T47D (cell line): ENCODE measurements around the gene FAM120A.

Experiments used
- DNase-seq, 2 experiments: peaks; one replicate each; pipeline versions ENCODE4 v3.0.0 to v3.0.0-alpha.2; 2011 to 2012; ENCODE audit warnings: low read depth in 1 of 2, low spot score in 1 of 2
- JUND ChIP-seq: IDR thresholded peaks from 2 replicates; pipeline ENCODE4 v1.6.1; 2012; ENCODE audit warnings: low read depth
- in situ Hi-C: cut with HindIII; loops from 2 replicates; pipeline ENCODE4 v1.10.0; 2016; ENCODE audit warnings: low sequenced_read_pairs, low pct_unique_long_range_greater_than_20kb

Gene FAM120A

DNA sequence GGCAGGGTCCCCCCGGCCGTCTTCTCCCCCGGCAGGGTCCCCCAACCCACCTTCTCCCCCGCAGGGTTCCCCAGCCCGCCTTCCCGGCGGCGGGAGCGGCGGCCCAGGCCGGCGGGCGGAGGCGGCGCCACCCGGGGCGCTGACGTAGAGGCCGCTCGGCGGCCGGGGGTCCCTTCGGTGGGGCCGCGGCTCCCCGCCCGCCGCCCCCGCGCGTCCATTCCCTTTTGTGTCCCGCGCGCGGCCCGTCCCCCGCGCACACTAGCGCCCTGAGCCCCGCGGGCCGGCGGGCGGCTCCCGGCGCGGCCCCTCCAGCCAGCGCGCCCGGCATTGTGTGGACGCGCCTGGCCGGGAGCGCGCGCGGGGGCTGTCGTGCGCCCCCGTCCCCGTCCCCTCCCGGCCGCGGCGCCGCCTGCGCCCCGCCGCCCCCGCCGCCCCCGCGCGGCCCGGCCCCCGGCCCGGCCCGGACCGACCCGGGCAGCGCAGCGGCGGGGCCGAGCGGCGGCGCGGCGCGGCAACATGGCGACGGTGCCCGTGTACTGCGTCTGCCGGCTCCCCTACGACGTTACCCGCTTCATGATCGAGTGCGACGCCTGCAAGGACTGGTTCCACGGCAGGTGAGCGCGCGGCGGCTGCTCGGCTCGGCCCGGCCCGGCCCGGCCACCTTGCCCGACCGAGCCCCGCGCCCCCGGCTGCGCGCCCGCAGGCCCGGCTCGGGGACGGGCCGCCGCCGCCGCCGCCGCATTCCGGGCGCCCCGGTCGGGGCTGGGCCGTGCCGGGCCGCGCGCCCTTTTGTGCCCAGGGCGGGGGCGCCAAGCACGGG lies 125.0 kb downstream of the FAM120A start, which contains the start of gene PHF2:
Gene PHF2 (plus strand): TSS at position 327 of the 820 bp plus-strand sequence. CDS start 190 bp downstream, at position 517.
- TF ChIP-seq JUND: no peak
- DNase-seq: peak in 1 of 2 experiments; percentile 22
- in situ Hi-C loops: no loop called here

DNA sequence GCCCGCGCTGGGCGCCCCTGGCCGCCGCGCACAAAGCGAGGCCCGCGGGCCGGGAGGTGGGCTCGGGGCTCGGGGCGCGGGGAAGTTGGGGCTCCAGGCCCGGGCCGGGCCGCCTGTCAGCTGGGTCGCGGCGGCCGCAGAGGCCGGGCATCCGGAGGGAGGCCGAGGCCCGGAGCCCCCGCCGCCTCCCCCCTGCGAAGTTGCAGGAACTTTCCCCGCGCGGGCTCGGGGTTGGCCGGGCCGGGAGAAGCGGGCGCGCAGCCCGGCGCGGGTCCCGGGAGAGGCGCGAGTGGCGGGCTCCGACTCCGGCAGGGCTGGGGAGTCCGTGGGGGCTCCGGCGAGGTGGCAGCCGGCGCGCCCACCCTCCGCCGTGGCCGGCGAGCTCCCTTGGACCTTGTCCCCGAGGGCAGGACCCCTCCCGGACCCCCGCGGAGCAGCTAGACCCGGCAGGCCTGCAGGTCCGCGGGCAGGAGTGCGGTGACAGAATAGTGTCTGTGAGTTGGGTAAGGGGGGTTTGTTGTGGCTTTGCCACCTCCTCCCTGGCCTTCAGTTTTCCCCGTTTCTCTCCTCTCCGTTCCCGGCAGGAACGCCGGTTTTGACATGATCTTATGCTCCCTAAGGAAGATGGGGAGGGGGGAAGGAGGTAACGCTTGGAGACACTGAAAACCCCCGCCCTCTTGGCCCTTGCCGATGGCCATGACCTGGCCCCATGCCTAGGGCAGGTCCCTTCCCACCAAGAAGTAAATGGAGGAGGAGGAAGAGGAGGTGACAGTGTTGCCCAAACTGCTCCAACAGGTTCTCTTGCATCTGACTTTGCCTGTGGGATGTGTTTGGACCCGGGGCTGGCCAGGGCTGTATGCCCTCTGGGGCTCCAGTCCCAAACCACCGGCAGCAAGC lies 125.8 kb downstream of the FAM120A start:
- in situ Hi-C loops: no loop called here
- TF ChIP-seq JUND: no peak
- DNase-seq: peak; percentile 82 to 88

GRCh38 chr9:93577975-93578682 lies 126.6 kb downstream of the FAM120A start:
- in situ Hi-C loops: no loop called here
- TF ChIP-seq JUND: no peak
- no peak for DNase-seq

DNA sequence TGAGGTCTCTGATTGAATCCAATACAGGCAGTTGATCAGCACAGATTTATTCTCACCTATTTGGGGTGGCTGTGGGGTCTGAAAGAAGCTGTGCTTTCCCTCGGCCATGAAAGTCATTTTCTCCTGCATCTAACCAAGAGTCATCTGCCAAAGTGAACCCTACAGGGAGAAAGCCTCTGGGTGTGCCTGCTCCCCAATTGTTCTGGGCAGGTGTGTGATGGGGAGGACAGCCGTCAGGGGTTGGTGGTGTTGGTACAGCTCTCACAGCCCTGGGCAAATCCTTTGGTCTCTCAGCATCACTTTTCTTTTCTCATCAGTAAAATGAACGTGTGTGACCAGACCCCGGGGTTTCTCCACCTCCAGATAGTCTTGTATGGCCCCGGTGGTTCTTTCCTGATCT lies 127.4 kb downstream of the FAM120A start:
- no peak for TF ChIP-seq JUND
- no peak for DNase-seq
- in situ Hi-C loops: no loop called here

DNA sequence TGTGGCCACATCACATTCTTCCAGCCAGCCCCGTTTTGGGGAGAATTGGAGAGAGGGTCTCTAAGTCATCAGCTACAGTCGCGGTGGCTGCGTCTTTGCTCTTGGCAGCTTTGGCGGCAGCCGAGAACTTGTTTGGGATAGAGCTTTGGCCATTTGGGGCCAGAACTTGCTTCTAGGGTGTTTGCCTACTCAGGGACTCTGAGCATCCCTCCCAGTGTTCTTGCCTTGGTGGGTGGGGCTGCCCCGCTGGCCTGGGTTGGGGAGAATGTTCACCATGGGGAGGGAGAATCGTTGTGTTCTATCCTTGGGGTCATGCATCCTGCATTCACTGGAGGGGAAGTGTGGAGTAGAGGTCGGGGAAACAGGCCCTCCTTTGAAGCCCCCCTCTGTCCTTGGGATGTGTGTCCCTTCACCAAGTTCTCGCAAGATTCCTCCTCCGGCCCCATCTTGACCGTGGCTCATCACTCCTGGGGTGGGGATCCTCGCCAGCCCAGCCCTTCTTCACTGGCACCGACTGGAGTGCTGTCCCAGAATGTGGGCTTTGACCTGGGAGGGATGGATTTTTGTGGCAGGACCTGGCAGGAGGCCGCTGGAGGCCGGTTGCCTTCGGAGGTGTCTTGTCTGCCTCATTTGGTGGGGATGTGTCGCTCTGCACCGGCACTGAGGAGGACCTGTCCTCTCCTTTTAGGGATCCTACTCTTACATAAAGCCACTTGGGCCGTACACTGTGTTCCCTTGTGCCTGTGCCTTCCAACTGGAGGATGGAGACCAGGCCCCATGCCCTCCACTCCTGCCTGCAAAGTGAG lies 128.4 kb downstream of the FAM120A start:
- in situ Hi-C loops: no loop called here
- no peak for TF ChIP-seq JUND
- no peak for DNase-seq

DNA sequence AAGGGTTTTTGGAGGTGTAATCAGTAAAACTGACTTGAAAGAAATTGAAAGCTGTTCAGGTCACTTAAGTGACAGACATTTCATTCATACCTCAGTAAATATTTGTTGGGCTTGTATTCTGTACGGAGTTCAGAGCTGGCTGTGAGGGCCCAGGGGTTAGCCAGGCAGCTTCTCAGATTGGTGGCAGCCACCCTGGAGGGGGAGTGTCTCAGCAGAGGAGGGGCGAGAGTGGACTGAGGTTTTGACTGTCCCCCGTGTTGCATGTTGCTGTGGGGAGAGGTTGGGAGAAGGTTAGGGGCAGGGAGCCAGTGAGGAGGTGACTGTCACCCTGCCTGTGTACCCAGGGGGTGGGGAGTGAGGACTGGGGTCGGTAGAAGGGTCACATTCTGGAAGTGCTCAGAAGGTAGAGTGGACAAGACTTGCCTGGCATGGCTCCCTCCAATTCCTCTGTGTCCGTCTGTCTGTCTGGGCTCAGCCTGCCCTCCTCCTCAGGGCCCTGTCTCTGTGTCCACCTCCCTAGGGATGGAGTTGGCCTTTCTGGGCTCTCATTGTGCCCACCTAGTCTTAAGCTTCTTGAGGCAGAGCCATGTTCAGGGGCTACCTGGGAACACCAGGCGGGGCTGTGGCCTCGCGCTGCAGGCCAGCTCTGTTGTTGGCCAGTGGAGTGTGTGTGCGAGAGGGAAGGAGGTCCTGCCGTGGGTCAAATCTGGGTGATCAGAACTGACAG lies 129.3 kb downstream of the FAM120A start:
- in situ Hi-C loops: no loop called here
- no peak for DNase-seq
- no peak for TF ChIP-seq JUND

DNA sequence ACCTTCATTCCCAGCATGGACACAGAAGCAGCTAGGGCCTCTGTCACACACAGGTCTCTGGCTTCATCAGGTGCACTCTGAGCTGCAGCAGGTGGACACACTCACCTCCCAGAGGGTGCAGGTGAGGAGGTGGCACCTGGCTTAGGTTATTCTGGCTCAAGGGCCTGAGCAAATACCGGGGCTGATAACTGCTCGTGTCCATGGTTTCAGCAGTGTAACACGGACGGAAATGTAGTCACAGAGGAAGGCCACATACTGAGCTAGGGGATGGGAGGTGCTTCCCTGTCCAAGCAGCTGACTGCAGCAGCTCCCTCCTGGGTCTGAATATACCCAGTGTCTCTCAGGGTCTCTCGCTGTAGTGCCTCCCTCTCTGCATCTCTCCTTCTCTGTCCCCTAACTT lies 130.6 kb downstream of the FAM120A start:
- no peak for DNase-seq
- no peak for TF ChIP-seq JUND
- in situ Hi-C loops: no loop called here

- no peak for TF ChIP-seq JUND
- DNase-seq: no peak
- in situ Hi-C loops: no loop called here
Observed at GRCh38 chr9:93582550-93582949, 131.1 kb downstream of the FAM120A start.

DNA sequence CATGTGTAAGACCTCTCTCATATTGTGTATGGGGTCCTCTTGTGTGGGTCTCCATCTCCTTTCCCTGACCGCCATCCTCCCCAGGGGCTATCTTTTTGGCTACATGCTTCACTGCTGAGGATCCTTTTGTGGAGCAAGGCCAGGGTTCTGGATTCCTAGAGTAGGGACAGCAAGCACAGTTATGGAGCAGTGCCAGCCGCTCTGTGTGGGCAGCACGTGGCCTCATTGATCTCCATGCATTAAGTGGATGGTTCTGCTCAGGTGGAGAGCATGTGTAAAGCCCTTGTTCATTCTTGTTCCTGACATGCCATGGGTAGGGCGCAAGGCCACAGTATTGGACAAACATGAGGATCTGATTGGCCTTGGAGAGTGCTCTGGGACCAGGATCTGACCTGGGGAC lies 133.8 kb downstream of the FAM120A start:
- in situ Hi-C loops: no loop called here
- DNase-seq: no peak
- no peak for TF ChIP-seq JUND

DNA sequence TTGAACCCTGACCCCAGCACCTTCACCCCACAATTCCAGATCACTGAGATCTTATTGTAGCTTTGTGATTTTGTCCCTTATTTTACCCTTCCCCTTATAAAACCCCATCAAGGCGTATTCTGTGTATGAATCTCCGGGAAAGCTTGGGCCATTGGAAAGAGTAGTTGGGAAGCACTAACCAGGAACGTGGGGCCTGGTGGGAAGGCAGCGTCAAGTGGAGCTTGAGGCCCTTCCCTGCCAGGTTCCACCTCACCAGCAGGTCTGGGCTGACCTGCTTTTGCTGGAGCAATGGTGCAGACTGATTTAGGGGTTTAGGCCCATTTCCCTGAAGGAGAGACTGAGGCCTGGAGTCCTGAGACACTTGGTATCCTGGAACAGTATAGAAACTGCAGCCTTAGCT lies 134.2 kb downstream of the FAM120A start:
- in situ Hi-C loops: no loop called here
- TF ChIP-seq JUND: no peak
- no peak for DNase-seq
